Erythroblast (primary cell): ENCODE data around the gene CELF2.

Source experiments
- GATA1 ChIP-seq: IDR thresholded peaks from 2 replicates; pipeline ENCODE4 v1.6.1; 2011; ENCODE audit warnings: low read depth, mild to moderate bottlenecking, control low read depth, low read length, moderate library complexity
- POLR2A ChIP-seq: IDR thresholded peaks from 2 replicates; pipeline ENCODE4 v1.6.1; 2011; ENCODE audit warnings: mild to moderate bottlenecking, low read length

- TF ChIP-seq GATA1 = no peak
- TF ChIP-seq POLR2A = no peak
Observed at GRCh38 chr10:11246752-11247467, 229.2 kb downstream of the CELF2 start.
